Measurements from ENCODE around the gene UBL3. TPM values are rescaled to one million over a fixed set of nuclear protein-coding genes. Genes with fewer than 3 reads are reported as not detected.

Gene UBL3
- total RNA-seq, 2 donors from 2014 or later: 36.3 to 38.2 TPM

GRCh38 chr13:29858667-29859066, 8.2 kb upstream of the UBL3 start:
- TF ChIP-seq CTCF (IDR thresholded peaks at IDR 0.05) (no peak), POLR2AphosphoS5 (IDR thresholded peaks at IDR 0.05) (no peak), POLR2A (IDR thresholded peaks at IDR 0.05) (no peak)
- no peaks in the 10 kb centered on the region for H3K4me1 ChIP-seq (replicated peaks)
- no peaks in the 10 kb centered on the region for H3K27me3 ChIP-seq (replicated peaks; ENCODE audit: insufficient read depth)
- H3K27ac ChIP-seq: no peak overlapping the region
- no peaks in the 10 kb centered on the region for H3K9me3 ChIP-seq
- intact Hi-C loops (cut with DNase I): loop anchor here (10.0 kb wide), 1 partner anchor 606 kb away; the partner anchor contains the start of gene HMGB1
- 89% methylated on average over 4 of the region's 4 CpGs for WGBS
- no peaks in the 10 kb centered on the region for H3K36me3 ChIP-seq
- no peak for DNase-seq (ENCODE audit: low spot score)
- no peak overlapping the region for H3K4me3 ChIP-seq

- TF ChIP-seq POLR2AphosphoS5 (IDR thresholded peaks at IDR 0.05) (no peak), CTCF (IDR thresholded peaks at IDR 0.05) (no peak), POLR2A (IDR thresholded peaks at IDR 0.05) (no peak)
- Histone ChIP-seq H3K27ac (no peak overlapping the region), H3K4me3 (no peak overlapping the region), H3K4me1 (replicated peaks) (no peaks in the 10 kb centered on the region), H3K27me3 (replicated peaks; ENCODE audit: insufficient read depth) (no peaks in the 10 kb centered on the region), H3K36me3 (no peaks in the 10 kb centered on the region), H3K9me3 (no peaks in the 10 kb centered on the region)
- intact Hi-C loops (cut with DNase I): loop anchor here (10.0 kb wide), 1 partner anchor 607 kb away; the partner anchor contains the start of gene HMGB1
- no peak for DNase-seq (ENCODE audit: low spot score)
- WGBS: 59% methylated on average over 1 of the region's 1 CpG
These were observed 7.8 kb upstream of the UBL3 start for GRCh38 chr13:29858231-29858630.

- no peaks in the 10 kb centered on the region for H3K4me1 ChIP-seq (replicated peaks)
- intact Hi-C loops (cut with DNase I): loop anchor here (10.0 kb wide), 1 partner anchor 608 kb away; the partner anchor contains the start of gene HMGB1
- 91% methylated on average over 2 of the region's 2 CpGs for WGBS
- no peaks in the 10 kb centered on the region for H3K27me3 ChIP-seq (replicated peaks; ENCODE audit: insufficient read depth)
- H3K9me3 ChIP-seq: no peaks in the 10 kb centered on the region
- TF ChIP-seq POLR2AphosphoS5 (IDR thresholded peaks at IDR 0.05) (no peak), CTCF (IDR thresholded peaks at IDR 0.05) (no peak), POLR2A (IDR thresholded peaks at IDR 0.05) (no peak)
- no peak overlapping the region for H3K27ac ChIP-seq
- DNase-seq (ENCODE audit: low spot score): no peak
- no peaks in the 10 kb centered on the region for H3K36me3 ChIP-seq
- H3K4me3 ChIP-seq: no peak overlapping the region
These were observed 6.7 kb upstream of the UBL3 start for GRCh38 chr13:29857085-29857484.

- WGBS: 63% methylated on average over 2 of the region's 2 CpGs
- no peaks in the 10 kb centered on the region for H3K36me3 ChIP-seq
- H3K27me3 ChIP-seq (replicated peaks; ENCODE audit: insufficient read depth): no peaks in the 10 kb centered on the region
- H3K27ac ChIP-seq: no peak overlapping the region
- no peaks in the 10 kb centered on the region for H3K4me1 ChIP-seq (replicated peaks)
- no peak for DNase-seq (ENCODE audit: low spot score)
- H3K4me3 ChIP-seq: no peak overlapping the region
- TF ChIP-seq POLR2A (IDR thresholded peaks at IDR 0.05) (no peak), CTCF (IDR thresholded peaks at IDR 0.05) (no peak), POLR2AphosphoS5 (IDR thresholded peaks at IDR 0.05) (no peak)
- intact Hi-C loops (cut with DNase I): loop anchor here (10.0 kb wide), 1 partner anchor 608 kb away; the partner anchor contains the start of gene HMGB1
- H3K9me3 ChIP-seq: no peaks in the 10 kb centered on the region
These were observed 6.0 kb upstream of the UBL3 start for GRCh38 chr13:29856426-29856825.

GRCh38 chr13:29855784-29856183, 5.4 kb upstream of the UBL3 start:
- Histone ChIP-seq H3K4me1 (replicated peaks) (no peaks in the 10 kb centered on the region), H3K9me3 (no peaks in the 10 kb centered on the region)
- no peak for DNase-seq (ENCODE audit: low spot score)

More at GRCh38 chr13:29855784-29856183, 5.4 kb upstream of the UBL3 start:
- Histone ChIP-seq H3K27me3 (replicated peaks; ENCODE audit: insufficient read depth) (no peaks in the 10 kb centered on the region), H3K27ac (no peak overlapping the region), H3K4me3 (no peak overlapping the region), H3K36me3 (no peaks in the 10 kb centered on the region)
- TF ChIP-seq CTCF (IDR thresholded peaks at IDR 0.05): no peak
- TF ChIP-seq POLR2AphosphoS5 (IDR thresholded peaks at IDR 0.05): no peak
- 61% methylated on average over 4 of the region's 4 CpGs for WGBS
- intact Hi-C loops (cut with DNase I): loop anchor here (10.0 kb wide), 1 partner anchor 609 kb away; the partner anchor contains the start of gene HMGB1

Data from prostate gland (tissue), 2 donors.